Loucy (cell line): ENCODE data around the gene SPAG9.

Experiments used
- H2AFZ ChIP-seq: fragments of 200-600 bp; sonication (generic); 2 replicates; pipeline ENCODE4 v1.6.0; 2016; ENCODE audit warnings: antibody characterized with exemption, mild to moderate bottlenecking, low read length, moderate library complexity
- H3F3A ChIP-seq: fragments of 200-600 bp; 2 replicates; pipeline ENCODE4 v1.6.0; 2016; ENCODE audit warnings: antibody characterized with exemption, low read depth, mild to moderate bottlenecking
- H3K27me3 ChIP-seq: fragments of 200-600 bp; sonication (generic); 2 replicates; pipeline ENCODE4 v1.6.1; 2014; ENCODE audit warnings: low read length, mild to moderate bottlenecking; ENCODE audit not compliant: insufficient read depth, poor library complexity, severe bottlenecking
- H3K36me3 ChIP-seq: fragments of 200-600 bp; sonication (generic); 2 replicates; pipeline ENCODE4 v1.6.1; 2016; ENCODE audit warnings: low read length; ENCODE audit not compliant: insufficient read depth
- H3K4me1 ChIP-seq: fragments of 200-600 bp; sonication (generic); 2 replicates; pipeline ENCODE4 v1.5.1; 2014; ENCODE audit warnings: low read length, mild to moderate bottlenecking; ENCODE audit not compliant: insufficient read depth, poor library complexity, severe bottlenecking
- H3K4me2 ChIP-seq: fragments of 200-600 bp; sonication (generic); 2 replicates; pipeline ENCODE4 v1.6.0; 2014; ENCODE audit warnings: antibody characterized with exemption, low read length, low read depth, mild to moderate bottlenecking; ENCODE audit not compliant: poor library complexity, severe bottlenecking
- H3K4me3 ChIP-seq: fragments of 200-600 bp; sonication (generic); 2 replicates; pipeline ENCODE4 v1.5.1; 2014; ENCODE audit warnings: low read length, mild to moderate bottlenecking, mixed read lengths; ENCODE audit not compliant: poor library complexity, severe bottlenecking
- H3K79me2 ChIP-seq: fragments of 200-600 bp; sonication (generic); 2 replicates; pipeline ENCODE4 v1.6.1; 2014; ENCODE audit warnings: low read length; ENCODE audit not compliant: insufficient read depth
- H3K9ac ChIP-seq: fragments of 200-600 bp; sonication (generic); 2 replicates; pipeline ENCODE4 v1.6.0; 2014; ENCODE audit warnings: mild to moderate bottlenecking, low read depth, low read length, moderate library complexity; ENCODE audit not compliant: poor library complexity, severe bottlenecking
- H3K9me2 ChIP-seq: fragments of 200-600 bp; sonication (generic); replicated peaks from 2 replicates; pipeline ENCODE4 v1.6.1; 2016; ENCODE audit warnings: low read depth, low read length, mixed read lengths
- H3K9me3 ChIP-seq: fragments of 200-600 bp; sonication (generic); 2 replicates; pipeline ENCODE4 v1.6.1; 2014; ENCODE audit warnings: mild to moderate bottlenecking, antibody characterized with exemption, low read length, low read depth; ENCODE audit not compliant: insufficient read depth
- H4K20me1 ChIP-seq: fragments of 200-600 bp; sonication (generic); 2 replicates; pipeline ENCODE4 v1.6.0; 2014; ENCODE audit warnings: antibody characterized with exemption, low read length, mild to moderate bottlenecking; ENCODE audit not compliant: insufficient read depth, poor library complexity, severe bottlenecking
- EZH2phosphoT487 ChIP-seq: fragments of 200-600 bp; IDR thresholded peaks from 2 replicates; pipeline ENCODE4 v1.6.1; 2018; ENCODE audit warnings: antibody characterized with exemption, mild to moderate bottlenecking, moderate library complexity, borderline replicate concordance
- TF ChIP-seq, protein P1 (sequence below): fragments of 200-600 bp; sonication (generic); conservative IDR thresholded peaks from 2 replicates; pipeline ENCODE4 v1.5.1; 2014; ENCODE audit warnings: mild to moderate bottlenecking, antibody characterized with exemption, low read length

The SPAG9 gene

DNA sequence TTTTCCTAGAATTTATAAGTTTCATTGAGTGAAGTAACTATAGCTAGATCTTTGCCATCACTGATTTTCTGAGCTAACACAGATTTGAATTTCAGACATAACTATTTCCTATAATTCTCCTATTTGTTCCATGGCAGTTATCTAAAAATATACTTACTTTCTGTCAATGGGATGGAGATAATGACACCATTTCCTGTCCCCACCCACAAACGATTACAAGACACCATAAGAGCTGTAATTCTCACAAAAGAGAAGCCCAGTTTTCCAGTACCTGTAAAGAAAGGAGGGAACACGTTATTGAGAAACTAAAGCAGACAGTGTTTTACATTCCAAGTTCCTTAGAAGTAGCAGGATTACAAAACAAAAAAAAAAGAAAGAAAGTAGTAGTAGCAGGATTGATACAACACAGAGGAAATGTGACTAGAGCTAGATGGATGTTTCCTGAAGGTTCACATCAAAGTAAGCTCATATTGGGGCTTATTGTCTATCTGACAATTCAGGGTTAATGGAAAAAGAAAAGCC lies 143.7 kb downstream of the SPAG9 start:
- H3K4me2 ChIP-seq: peak overlapping the region; percentile 76
- H3K79me2 ChIP-seq: no peaks in the 10 kb centered on the region
- peaks cover 58% of the 10 kb centered on the region; the same call in 1 of the 2 replicates for H3K36me3 ChIP-seq
- peak overlapping the region; percentile 23; the same call in 1 of the 2 replicates for H2AFZ ChIP-seq
- peak overlapping the region; percentile 52 for H3K9ac ChIP-seq
- no peaks in the 10 kb centered on the region for H3K27me3 ChIP-seq
- peaks cover 35% of the 10 kb centered on the region for H3K4me1 ChIP-seq
- H3K9me2 ChIP-seq: no peaks in the 10 kb centered on the region
- TF ChIP-seq EZH2phosphoT487: no peak
- no peaks in the 10 kb centered on the region for H4K20me1 ChIP-seq
- no peaks in the 10 kb centered on the region for H3K9me3 ChIP-seq
- H3K4me3 ChIP-seq: peak overlapping the region; percentile 41
- H3F3A ChIP-seq: no peaks in the 10 kb centered on the region

- Histone ChIP-seq H2AFZ (no peak overlapping the region), H3K4me1 (peaks cover 35% of the 10 kb centered on the region), H4K20me1 (no peaks in the 10 kb centered on the region), H3F3A (no peaks in the 10 kb centered on the region), H3K4me3 (no peak overlapping the region), H3K9me3 (no peaks in the 10 kb centered on the region), H3K9me2 (no peaks in the 10 kb centered on the region), H3K27me3 (no peaks in the 10 kb centered on the region), H3K79me2 (no peaks in the 10 kb centered on the region), H3K4me2 (no peak overlapping the region), H3K9ac (no peak overlapping the region), H3K36me3 (peaks cover 62% of the 10 kb centered on the region; the same call in 1 of the 2 replicates)
- TF ChIP-seq EZH2phosphoT487: no peak
Observed at GRCh38 chr17:50973557-50974494, 146.8 kb downstream of the SPAG9 start.

DNA sequence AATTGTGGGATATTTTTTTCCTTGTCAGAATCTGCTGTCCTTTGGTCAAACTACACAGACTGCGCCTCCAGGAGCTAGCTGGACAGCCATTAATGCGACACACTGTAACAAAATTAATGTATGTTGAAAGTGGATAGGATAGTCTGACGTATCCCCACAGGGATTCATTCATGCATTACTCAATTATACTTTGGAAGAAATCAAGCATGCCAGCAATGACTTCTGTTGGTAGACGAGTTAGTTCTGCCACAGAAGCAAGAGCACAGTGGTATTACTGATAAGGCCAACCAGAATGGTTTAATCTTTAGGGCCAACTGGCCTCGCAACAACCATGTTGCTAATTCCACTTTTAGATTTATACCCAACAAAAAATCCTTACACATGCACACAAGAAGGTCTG lies 148.1 kb downstream of the SPAG9 start:
- H3K4me3 ChIP-seq: no peak overlapping the region
- no peaks in the 10 kb centered on the region for H3K79me2 ChIP-seq
- no peaks in the 10 kb centered on the region for H3K27me3 ChIP-seq
- no peak overlapping the region for H3K9ac ChIP-seq
- TF ChIP-seq, protein P1, sequence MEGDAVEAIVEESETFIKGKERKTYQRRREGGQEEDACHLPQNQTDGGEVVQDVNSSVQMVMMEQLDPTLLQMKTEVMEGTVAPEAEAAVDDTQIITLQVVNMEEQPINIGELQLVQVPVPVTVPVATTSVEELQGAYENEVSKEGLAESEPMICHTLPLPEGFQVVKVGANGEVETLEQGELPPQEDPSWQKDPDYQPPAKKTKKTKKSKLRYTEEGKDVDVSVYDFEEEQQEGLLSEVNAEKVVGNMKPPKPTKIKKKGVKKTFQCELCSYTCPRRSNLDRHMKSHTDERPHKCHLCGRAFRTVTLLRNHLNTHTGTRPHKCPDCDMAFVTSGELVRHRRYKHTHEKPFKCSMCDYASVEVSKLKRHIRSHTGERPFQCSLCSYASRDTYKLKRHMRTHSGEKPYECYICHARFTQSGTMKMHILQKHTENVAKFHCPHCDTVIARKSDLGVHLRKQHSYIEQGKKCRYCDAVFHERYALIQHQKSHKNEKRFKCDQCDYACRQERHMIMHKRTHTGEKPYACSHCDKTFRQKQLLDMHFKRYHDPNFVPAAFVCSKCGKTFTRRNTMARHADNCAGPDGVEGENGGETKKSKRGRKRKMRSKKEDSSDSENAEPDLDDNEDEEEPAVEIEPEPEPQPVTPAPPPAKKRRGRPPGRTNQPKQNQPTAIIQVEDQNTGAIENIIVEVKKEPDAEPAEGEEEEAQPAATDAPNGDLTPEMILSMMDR: no peak
- TF ChIP-seq EZH2phosphoT487: no peak
- peaks cover 49% of the 10 kb centered on the region; the same call in 1 of the 2 replicates for H3K36me3 ChIP-seq
- no peak overlapping the region for H2AFZ ChIP-seq
- H3K9me2 ChIP-seq: no peaks in the 10 kb centered on the region
- H3K4me1 ChIP-seq: peaks cover 29% of the 10 kb centered on the region
- no peaks in the 10 kb centered on the region for H4K20me1 ChIP-seq
- H3F3A ChIP-seq: no peaks in the 10 kb centered on the region
- H3K9me3 ChIP-seq: no peaks in the 10 kb centered on the region
- no peak overlapping the region for H3K4me2 ChIP-seq

DNA sequence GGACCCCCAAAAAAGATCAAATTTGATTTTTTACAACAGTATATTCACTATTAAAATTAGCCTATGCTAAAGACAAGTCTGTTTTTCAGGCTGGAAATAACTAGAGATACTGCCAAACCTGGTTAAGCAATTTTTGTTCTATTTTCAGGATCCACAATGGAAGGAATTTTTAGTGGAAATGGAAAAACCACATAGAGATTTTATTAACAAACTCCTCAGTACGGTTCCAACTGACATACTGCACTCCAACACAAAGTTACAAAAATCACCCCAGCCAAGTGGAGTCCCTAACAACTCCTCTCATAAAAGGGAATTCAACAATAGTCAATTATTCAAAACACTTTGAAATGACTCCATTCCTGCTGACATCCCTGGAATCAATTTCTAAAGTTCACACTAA lies 152.9 kb downstream of the SPAG9 start:
- Histone ChIP-seq H3F3A (no peaks in the 10 kb centered on the region), H2AFZ (no peak overlapping the region), H3K4me1 (no peaks in the 10 kb centered on the region), H3K36me3 (peaks cover 50% of the 10 kb centered on the region; the same call in 1 of the 2 replicates), H3K4me2 (no peak overlapping the region), H3K4me3 (no peak overlapping the region), H3K27me3 (no peaks in the 10 kb centered on the region), H4K20me1 (no peaks in the 10 kb centered on the region), H3K9ac (no peak overlapping the region), H3K79me2 (no peaks in the 10 kb centered on the region), H3K9me2 (no peaks in the 10 kb centered on the region), H3K9me3 (no peaks in the 10 kb centered on the region)
- no peak for TF ChIP-seq EZH2phosphoT487
- TF ChIP-seq, protein P1: no peak
